ENCODE data around the gene KRT6B. TPM values are rescaled to one million over a fixed set of nuclear protein-coding genes. Genes with fewer than 3 reads are reported as not detected.

The KRT6B gene
- total and polyA plus RNA-seq, 8 donors = 0.08 to 3.6 (median 0.22) TPM; not detected in 2

DNA sequence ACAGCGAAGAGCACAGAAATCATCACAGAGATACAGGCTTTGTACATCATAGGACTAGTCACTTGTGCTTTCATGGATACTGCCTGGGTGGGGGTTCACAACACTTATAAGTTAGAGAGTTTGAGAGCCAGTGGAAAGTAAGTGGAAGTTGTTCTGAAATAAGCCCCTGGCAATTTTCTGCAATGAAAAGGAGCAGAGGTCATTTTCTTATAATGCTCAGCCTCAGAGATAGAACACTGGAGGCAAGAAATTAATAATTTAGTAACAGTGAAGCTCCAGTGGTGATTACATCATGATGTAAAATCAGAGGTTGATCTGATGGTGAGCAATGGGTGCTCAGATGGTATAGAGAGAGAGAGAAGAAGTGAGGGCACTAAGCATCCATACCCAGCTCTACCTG lies 35.3 kb upstream of the KRT6B start:
- H3K4me3 ChIP-seq = no peak overlapping the region
- H3K27ac ChIP-seq = no peak overlapping the region
- H3K36me3 ChIP-seq = no peaks in the 10 kb centered on the region
- ATAC-seq (no peak), FAIRE-seq (no peak), DNase-seq (no peak)
- H3K4me1 ChIP-seq = no peaks in the 10 kb centered on the region
- no peaks in the 10 kb centered on the region for H3K27me3 ChIP-seq
- intact Hi-C loops (cut with DNase I) = no loop called here
- H3K9me3 ChIP-seq = no peaks in the 10 kb centered on the region
- TF ChIP-seq, protein P1, sequence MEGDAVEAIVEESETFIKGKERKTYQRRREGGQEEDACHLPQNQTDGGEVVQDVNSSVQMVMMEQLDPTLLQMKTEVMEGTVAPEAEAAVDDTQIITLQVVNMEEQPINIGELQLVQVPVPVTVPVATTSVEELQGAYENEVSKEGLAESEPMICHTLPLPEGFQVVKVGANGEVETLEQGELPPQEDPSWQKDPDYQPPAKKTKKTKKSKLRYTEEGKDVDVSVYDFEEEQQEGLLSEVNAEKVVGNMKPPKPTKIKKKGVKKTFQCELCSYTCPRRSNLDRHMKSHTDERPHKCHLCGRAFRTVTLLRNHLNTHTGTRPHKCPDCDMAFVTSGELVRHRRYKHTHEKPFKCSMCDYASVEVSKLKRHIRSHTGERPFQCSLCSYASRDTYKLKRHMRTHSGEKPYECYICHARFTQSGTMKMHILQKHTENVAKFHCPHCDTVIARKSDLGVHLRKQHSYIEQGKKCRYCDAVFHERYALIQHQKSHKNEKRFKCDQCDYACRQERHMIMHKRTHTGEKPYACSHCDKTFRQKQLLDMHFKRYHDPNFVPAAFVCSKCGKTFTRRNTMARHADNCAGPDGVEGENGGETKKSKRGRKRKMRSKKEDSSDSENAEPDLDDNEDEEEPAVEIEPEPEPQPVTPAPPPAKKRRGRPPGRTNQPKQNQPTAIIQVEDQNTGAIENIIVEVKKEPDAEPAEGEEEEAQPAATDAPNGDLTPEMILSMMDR (IDR thresholded peaks at IDR 0.05) = no peak
- WGBS, 2 donors = 0 to 43% methylated on average over 1 of the region's 1 CpG

- intact Hi-C loops (cut with DNase I) = no loop called here
- WGBS, 2 donors = 62 to 68% methylated on average over 5 of the region's 5 CpGs
- no peak for DNase-seq
- H3K4me3 ChIP-seq = no peak overlapping the region
- no peak for FAIRE-seq
- H3K27me3 ChIP-seq = no peaks in the 10 kb centered on the region
- H3K9me3 ChIP-seq = no peaks in the 10 kb centered on the region
- no peaks in the 10 kb centered on the region for H3K36me3 ChIP-seq
- no peak for ATAC-seq
- TF ChIP-seq, protein P1 (IDR thresholded peaks at IDR 0.05) = no peak
- H3K27ac ChIP-seq = no peak overlapping the region
- no peaks in the 10 kb centered on the region for H3K4me1 ChIP-seq
These were observed 34.5 kb upstream of the KRT6B start for GRCh38 chr12:52486166-52487105.

DNA sequence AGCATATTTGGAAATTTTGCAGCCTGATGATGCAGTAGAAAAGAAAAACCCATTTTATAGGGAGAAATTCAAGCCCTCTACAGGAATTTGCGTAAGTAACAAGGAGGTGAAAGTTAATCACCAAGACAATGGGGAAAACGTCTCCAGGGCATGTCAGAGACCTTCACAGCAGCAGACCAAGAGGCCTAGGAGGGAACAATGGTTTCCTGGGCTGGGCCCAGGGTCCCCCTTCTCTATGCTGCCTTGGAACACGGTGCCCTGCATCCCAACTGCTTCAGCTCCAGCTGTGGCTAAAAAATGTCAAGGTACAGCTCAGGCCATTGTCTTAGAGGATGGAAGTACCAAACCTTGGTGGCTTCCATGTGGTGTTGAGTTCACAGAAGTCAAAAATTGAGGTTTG lies 28.1 kb upstream of the KRT6B start:
- no peak overlapping the region for H3K27ac ChIP-seq
- DNase-seq (no peak), ATAC-seq (no peak), FAIRE-seq (no peak)
- no peaks in the 10 kb centered on the region for H3K27me3 ChIP-seq
- no peaks in the 10 kb centered on the region for H3K9me3 ChIP-seq
- TF ChIP-seq, protein P1 (IDR thresholded peaks at IDR 0.05) = no peak
- H3K36me3 ChIP-seq = no peaks in the 10 kb centered on the region
- no peaks in the 10 kb centered on the region for H3K4me1 ChIP-seq
- intact Hi-C loops (cut with DNase I) = no loop called here
- H3K4me3 ChIP-seq = no peak overlapping the region
- 54 to 56% methylated on average over 3 of the region's 3 CpGs for WGBS, 2 donors

DNA sequence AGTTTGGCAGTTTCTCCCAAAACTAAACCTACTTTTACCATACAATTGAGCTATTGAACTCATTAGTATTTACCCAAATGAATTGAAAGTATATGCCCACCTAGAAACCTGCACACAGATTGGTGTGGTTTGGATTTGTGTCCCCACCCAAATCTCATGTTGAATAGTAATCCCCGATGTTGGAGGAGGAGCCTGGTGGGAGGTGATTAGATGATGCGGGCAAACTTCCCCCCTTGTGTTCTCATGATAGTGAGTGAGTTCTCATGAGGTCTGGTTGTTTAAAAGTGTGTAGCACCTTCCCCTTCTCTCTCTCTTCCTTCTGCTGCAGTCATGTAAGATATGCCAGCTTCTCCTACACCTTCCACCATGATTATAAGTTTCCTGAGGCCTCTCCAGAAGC lies 25.7 kb upstream of the KRT6B start:
- H3K9me3 ChIP-seq = no peaks in the 10 kb centered on the region
- H3K27ac ChIP-seq = no peak overlapping the region
- intact Hi-C loops (cut with DNase I) = no loop called here
- H3K4me1 ChIP-seq = no peaks in the 10 kb centered on the region
- no peak for FAIRE-seq
- no peak for DNase-seq
- no peaks in the 10 kb centered on the region for H3K27me3 ChIP-seq
- TF ChIP-seq, protein P1 (IDR thresholded peaks at IDR 0.05) = no peak
- no peak for ATAC-seq
- H3K4me3 ChIP-seq = no peak overlapping the region
- H3K36me3 ChIP-seq = no peaks in the 10 kb centered on the region
- 45 to 58% methylated on average over 2 of the region's 2 CpGs for WGBS, 2 donors

- Histone ChIP-seq H3K4me3 (no peak overlapping the region), H3K27ac (no peak overlapping the region), H3K27me3 (no peaks in the 10 kb centered on the region), H3K36me3 (no peaks in the 10 kb centered on the region), H3K4me1 (no peaks in the 10 kb centered on the region), H3K9me3 (no peaks in the 10 kb centered on the region)
- FAIRE-seq (no peak), ATAC-seq (no peak), DNase-seq (no peak)
- intact Hi-C loops (cut with DNase I) = no loop called here
- TF ChIP-seq, protein P1 (IDR thresholded peaks at IDR 0.05) = no peak
- 94 to 95% methylated on average over 2 of the region's 2 CpGs for WGBS, 2 donors
These were observed 22.3 kb upstream of the KRT6B start for GRCh38 chr12:52474212-52474611.
